OCI-LY1 (cell line): ENCODE results near the gene SLCO4A1.

ENCODE experiments used
- H2AFZ ChIP-seq: fragments of 200-600 bp; sonication (generic), shearing (Covaris generic); 2 replicates; pipeline ENCODE4 v1.6.0; 2014; ENCODE audit warnings: antibody characterized with exemption, mild to moderate bottlenecking, low read length
- H3F3A ChIP-seq: fragments of 200-600 bp; sonication (generic), shearing (Covaris generic); 2 replicates; pipeline ENCODE4 v1.6.0; 2014; ENCODE audit warnings: mild to moderate bottlenecking, antibody characterized with exemption, low read length, moderate library complexity; ENCODE audit not compliant: insufficient read depth
- H3K27ac ChIP-seq: fragments of 200-600 bp; sonication (generic); 2 replicates; pipeline ENCODE4 v1.5.1; 2014; ENCODE audit warnings: low read length, mixed run types, mild to moderate bottlenecking, low read depth; ENCODE audit not compliant: poor library complexity, severe bottlenecking
- H3K27me3 ChIP-seq: fragments of 200-600 bp; sonication (generic); 2 replicates; pipeline ENCODE4 v1.6.0; 2014; ENCODE audit warnings: antibody characterized with exemption, mild to moderate bottlenecking, low read length, moderate library complexity; ENCODE audit not compliant: insufficient read depth
- H3K36me3 ChIP-seq: fragments of 200-600 bp; sonication (generic); 2 replicates; pipeline ENCODE4 v1.6.1; 2014; ENCODE audit warnings: mild to moderate bottlenecking, antibody characterized with exemption, low read length, moderate library complexity, mixed read lengths; ENCODE audit not compliant: insufficient read depth
- H3K4me1 ChIP-seq: fragments of 200-600 bp; sonication (generic); 2 replicates; pipeline ENCODE4 v1.5.1; 2014; ENCODE audit warnings: mild to moderate bottlenecking, low read length, moderate library complexity; ENCODE audit not compliant: insufficient read depth, severe bottlenecking
- H3K4me2 ChIP-seq: fragments of 200-600 bp; sonication (generic), shearing (Covaris generic); 2 replicates; pipeline ENCODE4 v1.6.1; 2014; ENCODE audit warnings: low read length
- H3K4me3 ChIP-seq: fragments of 200-600 bp; sonication (generic); 2 replicates; pipeline ENCODE4 v1.5.1; 2014; ENCODE audit warnings: low read length, low read depth, mild to moderate bottlenecking, mixed read lengths; ENCODE audit not compliant: poor library complexity, severe bottlenecking
- H3K79me2 ChIP-seq: fragments of 200-600 bp; shearing (Covaris generic); 2 replicates; pipeline ENCODE4 v1.6.1; 2016; ENCODE audit warnings: mixed run types, low read length, mixed read lengths; ENCODE audit not compliant: insufficient read depth
- H3K9ac ChIP-seq: fragments of 200-600 bp; sonication (generic), shearing (Covaris generic); 2 replicates; pipeline ENCODE4 v1.6.1; 2014; ENCODE audit warnings: mild to moderate bottlenecking, low read length, mixed read lengths
- H3K9me2 ChIP-seq: fragments of 200-600 bp; sonication (generic), shearing (Covaris generic); 2 replicates; pipeline ENCODE4 v1.6.1; 2014; ENCODE audit warnings: low read depth, mild to moderate bottlenecking, low read length, mixed read lengths
- H3K9me3 ChIP-seq: fragments of 200-600 bp; shearing (Covaris generic); 2 replicates; pipeline ENCODE4 v1.6.1; 2014; ENCODE audit warnings: low read length, mixed read lengths
- H4K20me1 ChIP-seq: fragments of 200-600 bp; sonication (generic), shearing (Covaris generic); 2 replicates; pipeline ENCODE4 v1.6.0; 2016; ENCODE audit warnings: mild to moderate bottlenecking, low read length; ENCODE audit not compliant: insufficient read depth
- CTCF ChIP-seq: fragments of 200-600 bp; sonication (generic), shearing (Covaris generic); IDR thresholded peaks from 2 replicates; pipeline ENCODE4 v1.5.1; 2017; ENCODE audit warnings: mild to moderate bottlenecking, antibody characterized with exemption, low read length, moderate library complexity, mixed read lengths
- EZH2 ChIP-seq: fragments of 200-600 bp; sonication (generic), shearing (Covaris generic); IDR thresholded peaks from 2 replicates; pipeline ENCODE4 v1.8.0; 2017; ENCODE audit warnings: borderline replicate concordance, mixed run types, mild to moderate bottlenecking, antibody characterized with exemption, low read length, moderate library complexity, mixed read lengths

Gene SLCO4A1

GRCh38 chr20:62652041-62652893 lies 10.0 kb downstream of the SLCO4A1 start:
- Histone ChIP-seq H3K27me3 (peaks cover 13% of the 10 kb centered on the region; the same call in 1 of the 2 replicates), H2AFZ (no peak overlapping the region), H3K9ac (peak overlapping the region; percentile 28; the same call in 1 of the 2 replicates), H3F3A (no peaks in the 10 kb centered on the region), H4K20me1 (no peaks in the 10 kb centered on the region), H3K9me3 (no peaks in the 10 kb centered on the region), H3K27ac (no peak overlapping the region), H3K4me3 (no peak overlapping the region), H3K36me3 (no peaks in the 10 kb centered on the region), H3K9me2 (no peaks in the 10 kb centered on the region), H3K4me1 (peaks cover 16% of the 10 kb centered on the region), H3K79me2 (no peaks in the 10 kb centered on the region), H3K4me2 (peak overlapping the region; percentile 44)
- no peak for TF ChIP-seq EZH2
- no peak for TF ChIP-seq CTCF

- Histone ChIP-seq H3K27me3 (peaks cover 13% of the 10 kb centered on the region; the same call in 1 of the 2 replicates), H3K4me1 (peaks cover 16% of the 10 kb centered on the region), H3K4me3 (no peak overlapping the region), H2AFZ (no peak overlapping the region), H3K27ac (no peak overlapping the region), H3K79me2 (no peaks in the 10 kb centered on the region), H3K36me3 (no peaks in the 10 kb centered on the region), H3K9me2 (no peaks in the 10 kb centered on the region), H3K4me2 (no peak overlapping the region), H3K9ac (no peak overlapping the region), H3F3A (no peaks in the 10 kb centered on the region), H4K20me1 (no peaks in the 10 kb centered on the region), H3K9me3 (no peaks in the 10 kb centered on the region)
- TF ChIP-seq CTCF: no peak
- TF ChIP-seq EZH2: no peak
Observed at GRCh38 chr20:62652894-62653305, 10.6 kb downstream of the SLCO4A1 start.

- no peaks in the 10 kb centered on the region for H3K79me2 ChIP-seq
- no peak overlapping the region for H3K27ac ChIP-seq
- H3K36me3 ChIP-seq: no peaks in the 10 kb centered on the region
Observed at GRCh38 chr20:62653373-62653772, 11.1 kb downstream of the SLCO4A1 start.

More at GRCh38 chr20:62653373-62653772, 11.1 kb downstream of the SLCO4A1 start:
- no peaks in the 10 kb centered on the region for H3K9me3 ChIP-seq
- H3K4me3 ChIP-seq: no peak overlapping the region
- TF ChIP-seq EZH2 (no peak), CTCF (no peak)
- H3K9me2 ChIP-seq: no peaks in the 10 kb centered on the region
- no peak overlapping the region for H3K9ac ChIP-seq
- peaks cover 16% of the 10 kb centered on the region for H3K4me1 ChIP-seq
- H4K20me1 ChIP-seq: no peaks in the 10 kb centered on the region
- H3K4me2 ChIP-seq: no peak overlapping the region
- no peak overlapping the region for H2AFZ ChIP-seq
- H3F3A ChIP-seq: no peaks in the 10 kb centered on the region
- H3K27me3 ChIP-seq: peaks cover 13% of the 10 kb centered on the region; the same call in 1 of the 2 replicates
